GM18867 (cell line): Measurements from ENCODE around the gene CAMK1.

ENCODE experiments used
- ATAC-seq: cut with Tn5 transposase; IDR thresholded peaks from one replicate; pipeline ENCODE4 v1.9.1; 2021; ENCODE audit warnings: mild to moderate bottlenecking, moderate library complexity; ENCODE audit not compliant: unreplicated experiment

Gene CAMK1

GRCh38 chr3:9713142-9713541 lies 56.6 kb downstream of the CAMK1 start:
- no peak for ATAC-seq

GRCh38 chr3:9712415-9712814 lies 57.3 kb downstream of the CAMK1 start:
- ATAC-seq, result no peak

GRCh38 chr3:9710174-9710739 lies 59.5 kb downstream of the CAMK1 start:
- ATAC-seq, result no peak
